Adrenal gland (tissue), 12 donors: Measurements from ENCODE around the gene MARK3. TPM values are rescaled to one million over a fixed set of nuclear protein-coding genes. Genes with fewer than 3 reads are reported as not detected.

Experiments used
- DNase-seq, 7 donors: peaks; one replicate each; pipeline ENCODE4 v3.0.0-alpha.2; 2019 to 2020
- H3K27ac ChIP-seq, 5 donors: fragments of 200-600 bp; sonication (generic) in 4 of 5; 1 replicate in 3 of 5; 2 replicates in 2 of 5; pipeline versions ENCODE4 v1.5.1 to v1.8.0; 2016 to 2020; ENCODE audit warnings: mild to moderate bottlenecking in 1 of 5
- H3K27me3 ChIP-seq: fragments of 200-600 bp; 2 replicates; pipeline ENCODE4 v1.8.0; 2021
- H3K36me3 ChIP-seq, 2 donors: fragments of 200-600 bp; replicated peaks in 1 of 2; 1 replicate in 1 of 2; 2 replicates in 1 of 2; pipeline versions ENCODE4 v1.5.1 to v1.8.0; 2018 to 2022
- H3K4me1 ChIP-seq, 2 donors: fragments of 200-600 bp; replicated peaks in 1 of 2; 1 replicate in 1 of 2; 2 replicates in 1 of 2; pipeline versions ENCODE4 v1.5.1 to v1.8.0; 2018 to 2021
- H3K4me3 ChIP-seq, 4 donors: fragments of 200-600 bp; sonication (generic) in 3 of 4; one replicate each; pipeline ENCODE4 v1.5.1; 2016 to 2018
- H3K9me3 ChIP-seq, 3 donors: fragments of 200-600 bp; sonication (generic) in 1 of 3; replicated peaks in 1 of 3; 1 replicate in 2 of 3; 2 replicates in 1 of 3; pipeline versions ENCODE4 v1.5.1 to v1.8.0; 2016 to 2021
- CTCF ChIP-seq, 6 experiments: fragments of 450-650 bp in 4 of 6; fragments of 200-600 bp in 2 of 6; sonication (generic) in 1 of 6; IDR thresholded peaks; 1 replicate in 5 of 6; 2 replicates in 1 of 6; pipeline versions ENCODE4 v1.5.1 to v1.8.0; 2016 to 2021; ENCODE audit warnings: antibody characterized with exemption in 6 of 6, mild to moderate bottlenecking in 2 of 6, moderate library complexity in 1 of 6
- POLR2A ChIP-seq, 2 donors: fragments of 450-650 bp; IDR thresholded peaks; one replicate each; pipeline ENCODE4 v1.6.1; 2017; ENCODE audit warnings: antibody characterized with exemption in 2 of 2, mild to moderate bottlenecking in 2 of 2, moderate library complexity in 1 of 2
- WGBS, 4 donors: extraction: QIAGEN DNeasy Blood & Tissue Kit in 2 of 4; methylation state at CpG; one replicate each; pipeline versions ENCODE4 v1.1.5 to v1.1.7; 2013 to 2017; 5-methylcytosine and 5-hydroxymethylcytosine counted together
- intact Hi-C, 2 donors: fragments of 100-400 bp; cut with DNase I; formaldehyde crosslinking; loops; one replicate each; pipeline versions ENCODE4 v1.14.1 to v1.15.0; 2022 to 2023
- polyA plus RNA-seq, 3 donors: library from polyadenylated mRNA; stranded (reverse); fragments of 200-250 nt in 2 of 3; fragments of 350-450 nt in 1 of 3; fragmentation: Illumina TruSeq in 1 of 3; extraction: RNeasy Lipid Tissue Mini Kit (QIAGEN cat#74804) in 1 of 3; gene quantifications; one replicate each; pipeline ENCODE4 v1.2.3, GENCODE V29; 2013 to 2014
- total RNA-seq, 9 donors: library from RNA; depleted of rRNA in 4 of 9; stranded (reverse); fragments of >200 nt in 4 of 9; fragments of 120-200 nt in 1 of 9; fragmentation: NEBNext Ultra II Directional in 1 of 9; extraction: Animal tissue kit (Norgen Biotek cat#: 25700) in 1 of 9; gene quantifications; one replicate each; pipeline versions ENCODE4 v1.1.0 to v1.2.4, GENCODE V29; 2013 to 2023
- donor health status: healthy with polysubstance abuse.
- donor health status: Bipolar disorder and iron deficiency.
- donor health status: DM: yes; HTN: yes; CAD: no.
- donor health status: DM: no; HTN: no; CAD: no.
- donor health status: DM: no; HTN: no; CAD: no.
- donor health status: DM: yes; HTN: yes; CAD: no.

MARK3 gene
- total and polyA plus RNA-seq, 12 donors: 73.1 to 233 (median 94.6) TPM

- Histone ChIP-seq H3K27ac (peak overlapping the region; percentile 33 to 83 (median 56)), H3K36me3 (no peaks in the 10 kb centered on the region), H3K9me3 (no peaks in the 10 kb centered on the region), H3K4me1 (peaks cover 23 to 30% of the 10 kb centered on the region in 2 donors), H3K27me3 (no peaks in the 10 kb centered on the region), H3K4me3 (no peak overlapping the region)
- peak in 3 of 7 donors; percentile 50 to 57 (median 56) for DNase-seq
- 55 to 83% (median 72%) methylated on average over 1 to 18 of the region's 18 CpGs for WGBS, 4 donors
- intact Hi-C loops: no loop called here
- no peak for TF ChIP-seq CTCF (IDR thresholded peaks at IDR 0.05)
- no peak for TF ChIP-seq POLR2A (IDR thresholded peaks at IDR 0.05)
Observed at GRCh38 chr14:103537175-103537990, 152.2 kb downstream of the MARK3 start.

GRCh38 chr14:103538291-103539055 lies 153.3 kb downstream of the MARK3 start:
- TF ChIP-seq CTCF (IDR thresholded peaks at IDR 0.05) (no peak), POLR2A (IDR thresholded peaks at IDR 0.05) (peak in 1 of 2 donors; percentile 65)
- no peaks in the 10 kb centered on the region for H3K27me3 ChIP-seq
- intact Hi-C loops: no loop called here
- WGBS, 4 donors: 33 to 43% (median 39%) methylated on average over 7 to 30 of the region's 30 CpGs
- H3K4me3 ChIP-seq: no peak overlapping the region
- H3K4me1 ChIP-seq: peaks cover 33 to 39% of the 10 kb centered on the region in 2 donors
- peak overlapping the region; percentile 25 to 69 (median 56) for H3K27ac ChIP-seq
- no peaks in the 10 kb centered on the region for H3K36me3 ChIP-seq
- DNase-seq: peak; percentile 59 to 83 (median 76)
- H3K9me3 ChIP-seq: no peaks in the 10 kb centered on the region

GRCh38 chr14:103539056-103539825 lies 154.0 kb downstream of the MARK3 start:
- Histone ChIP-seq H3K27me3 (no peaks in the 10 kb centered on the region), H3K4me1 (peaks cover 34 to 46% of the 10 kb centered on the region in 2 donors), H3K9me3 (no peaks in the 10 kb centered on the region), H3K36me3 (no peaks in the 10 kb centered on the region), H3K27ac (peak overlapping the region in 4 of 5 donors; percentile 30 to 69 (median 60)), H3K4me3 (no peak overlapping the region)
- DNase-seq: no peak
- TF ChIP-seq CTCF (IDR thresholded peaks at IDR 0.05): no peak
- no peak for TF ChIP-seq POLR2A (IDR thresholded peaks at IDR 0.05)
- 62 to 74% (median 67%) methylated on average over 18 to 28 of the region's 28 CpGs for WGBS, 4 donors
- intact Hi-C loops: no loop called here
